Lower leg skin (tissue), 3 donors: ENCODE data around the gene VWA8.
"Not testable (repeated sequence)": the region's sequence is repeated elsewhere in the genome, so short reads cannot be mapped to it uniquely, and the experiment has no call there.

Source experiments
- POLR2A ChIP-seq, 2 donors: fragments of 450-650 bp; IDR thresholded peaks; one replicate each; pipeline ENCODE4 v1.6.1; 2016 to 2017; ENCODE audit warnings: antibody characterized with exemption in 2 of 2, mild to moderate bottlenecking in 1 of 2, moderate library complexity in 1 of 2
- TF ChIP-seq, protein P1 (sequence below), 3 donors: fragments of 450-650 bp; IDR thresholded peaks; one replicate each; pipeline ENCODE4 v1.5.1; 2016; ENCODE audit warnings: antibody characterized with exemption in 3 of 3, mild to moderate bottlenecking in 3 of 3, moderate library complexity in 2 of 3

DNA sequence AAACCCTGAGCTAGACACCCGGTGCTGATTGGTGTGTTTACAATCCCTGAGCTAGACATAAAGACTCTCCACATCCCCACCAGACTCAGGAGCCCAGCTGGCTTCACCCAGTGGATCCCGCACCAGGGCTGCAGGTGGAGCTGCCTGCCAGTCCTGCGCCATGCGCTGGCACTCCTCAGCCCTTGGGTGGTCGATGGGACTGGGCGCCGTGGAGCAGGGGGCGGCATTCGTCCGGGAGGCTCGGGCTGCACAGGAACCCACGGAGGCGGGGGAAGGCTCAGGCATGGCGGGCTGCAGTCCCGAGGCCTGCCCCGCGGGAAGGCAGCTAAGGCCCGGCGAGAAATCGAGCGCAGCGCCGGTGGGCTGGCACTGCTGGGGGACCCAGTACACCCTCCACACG lies 62.5 kb downstream of the VWA8 start:
- not testable (repeated sequence) for TF ChIP-seq POLR2A (IDR thresholded peaks at IDR 0.05)
- TF ChIP-seq, protein P1, sequence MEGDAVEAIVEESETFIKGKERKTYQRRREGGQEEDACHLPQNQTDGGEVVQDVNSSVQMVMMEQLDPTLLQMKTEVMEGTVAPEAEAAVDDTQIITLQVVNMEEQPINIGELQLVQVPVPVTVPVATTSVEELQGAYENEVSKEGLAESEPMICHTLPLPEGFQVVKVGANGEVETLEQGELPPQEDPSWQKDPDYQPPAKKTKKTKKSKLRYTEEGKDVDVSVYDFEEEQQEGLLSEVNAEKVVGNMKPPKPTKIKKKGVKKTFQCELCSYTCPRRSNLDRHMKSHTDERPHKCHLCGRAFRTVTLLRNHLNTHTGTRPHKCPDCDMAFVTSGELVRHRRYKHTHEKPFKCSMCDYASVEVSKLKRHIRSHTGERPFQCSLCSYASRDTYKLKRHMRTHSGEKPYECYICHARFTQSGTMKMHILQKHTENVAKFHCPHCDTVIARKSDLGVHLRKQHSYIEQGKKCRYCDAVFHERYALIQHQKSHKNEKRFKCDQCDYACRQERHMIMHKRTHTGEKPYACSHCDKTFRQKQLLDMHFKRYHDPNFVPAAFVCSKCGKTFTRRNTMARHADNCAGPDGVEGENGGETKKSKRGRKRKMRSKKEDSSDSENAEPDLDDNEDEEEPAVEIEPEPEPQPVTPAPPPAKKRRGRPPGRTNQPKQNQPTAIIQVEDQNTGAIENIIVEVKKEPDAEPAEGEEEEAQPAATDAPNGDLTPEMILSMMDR (IDR thresholded peaks at IDR 0.05) = not testable (repeated sequence)
